KBM-7 (cell line): ENCODE measurements around the gene KCND1.

Source experiments
- DNase-seq: peaks from one replicate; pipeline ENCODE4 v3.0.0-alpha.2; 2015
- in situ Hi-C: fragments of 300-500 bp; cut with MboI; formaldehyde crosslinking; loops from 2 replicates; pipeline ENCODE4 v1.14.3; 2020; ENCODE audit warnings: low sequenced_read_pairs, low pct_unique_long_range_greater_than_20kb, mixed read lengths

The KCND1 gene

DNA sequence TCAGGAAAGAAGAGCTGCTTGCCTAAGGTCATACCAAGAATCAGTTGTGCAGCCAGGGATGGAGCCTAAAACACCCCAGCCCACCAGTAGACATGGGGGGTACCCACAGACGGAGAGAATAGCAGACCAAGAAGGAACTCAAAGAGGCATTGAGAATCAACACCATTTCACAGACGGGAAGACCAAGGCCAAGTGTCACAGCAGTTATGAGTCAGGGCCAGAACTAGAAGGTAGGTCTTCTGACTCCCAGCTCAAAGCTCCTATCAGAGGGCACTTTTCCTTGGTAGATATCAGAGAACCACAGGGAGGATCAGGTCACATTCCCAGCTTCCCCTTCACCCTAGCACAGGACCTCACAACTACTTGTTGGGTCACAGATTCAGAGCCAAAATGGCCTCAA, 28.7 kb downstream of the KCND1 start:
- in situ Hi-C loops = no loop called here
- no peak for DNase-seq

DNA sequence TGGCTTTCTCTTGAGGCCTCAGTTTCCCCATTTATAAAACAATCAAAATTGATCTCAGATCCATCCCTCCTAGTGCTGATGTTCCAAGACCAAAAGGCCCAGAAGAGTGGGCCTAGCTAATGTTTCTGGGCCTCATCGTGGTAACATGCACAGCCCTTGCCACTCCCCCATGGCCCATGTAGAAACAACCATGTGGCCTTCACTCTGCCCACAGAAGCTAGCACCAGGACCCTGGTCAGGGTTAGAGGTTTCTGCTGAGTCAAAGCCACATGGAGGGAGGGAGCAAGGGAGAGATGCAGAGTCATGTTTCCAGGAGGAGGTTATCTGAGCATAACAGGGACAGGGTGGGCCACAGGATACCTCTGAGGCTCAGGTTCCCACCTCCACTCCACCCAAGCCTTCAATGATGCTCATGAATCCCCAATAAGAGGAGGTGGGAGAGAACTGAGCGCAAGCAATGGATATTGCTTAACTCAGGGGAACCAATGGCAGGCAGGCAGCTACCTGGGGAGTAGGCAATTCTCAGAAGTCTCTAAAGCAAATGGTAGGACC, 31.2 kb downstream of the KCND1 start:
- no peak for DNase-seq
- in situ Hi-C loops = no loop called here

DNA sequence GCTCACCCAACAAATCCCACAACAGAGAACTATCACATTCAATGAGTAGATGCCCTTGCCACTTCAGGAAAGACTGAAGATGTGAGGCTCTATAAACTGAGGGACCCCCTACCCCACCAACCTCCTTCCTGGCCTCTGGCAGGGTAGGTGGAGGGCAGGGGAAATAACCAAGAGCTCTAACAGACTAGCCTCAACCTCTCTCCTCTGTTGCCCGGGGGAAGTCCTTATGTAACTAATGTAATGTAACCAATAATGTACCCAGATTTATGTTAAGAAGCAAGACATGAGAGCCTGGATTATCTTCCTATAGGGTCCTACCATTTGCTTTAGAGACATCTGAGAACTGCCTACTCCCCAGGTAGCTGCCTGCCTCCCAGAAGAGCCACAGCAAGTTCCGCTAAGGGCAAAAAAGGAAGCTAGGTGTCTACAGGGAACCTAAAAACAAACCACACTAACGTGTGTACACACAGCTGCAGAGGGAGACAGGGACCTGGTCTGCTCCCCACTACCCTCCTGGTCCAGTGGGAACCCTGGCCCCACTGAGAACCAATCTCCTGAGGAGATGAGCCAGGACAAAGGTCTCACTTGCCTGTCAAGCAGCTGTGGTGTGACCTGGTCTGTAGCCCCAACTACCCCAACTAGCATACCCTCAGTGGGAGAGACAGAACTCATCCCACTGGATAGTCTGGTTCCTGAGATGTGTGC, 32.0 kb downstream of the KCND1 start:
- in situ Hi-C loops = no loop called here
- DNase-seq = peak; percentile 55

DNA sequence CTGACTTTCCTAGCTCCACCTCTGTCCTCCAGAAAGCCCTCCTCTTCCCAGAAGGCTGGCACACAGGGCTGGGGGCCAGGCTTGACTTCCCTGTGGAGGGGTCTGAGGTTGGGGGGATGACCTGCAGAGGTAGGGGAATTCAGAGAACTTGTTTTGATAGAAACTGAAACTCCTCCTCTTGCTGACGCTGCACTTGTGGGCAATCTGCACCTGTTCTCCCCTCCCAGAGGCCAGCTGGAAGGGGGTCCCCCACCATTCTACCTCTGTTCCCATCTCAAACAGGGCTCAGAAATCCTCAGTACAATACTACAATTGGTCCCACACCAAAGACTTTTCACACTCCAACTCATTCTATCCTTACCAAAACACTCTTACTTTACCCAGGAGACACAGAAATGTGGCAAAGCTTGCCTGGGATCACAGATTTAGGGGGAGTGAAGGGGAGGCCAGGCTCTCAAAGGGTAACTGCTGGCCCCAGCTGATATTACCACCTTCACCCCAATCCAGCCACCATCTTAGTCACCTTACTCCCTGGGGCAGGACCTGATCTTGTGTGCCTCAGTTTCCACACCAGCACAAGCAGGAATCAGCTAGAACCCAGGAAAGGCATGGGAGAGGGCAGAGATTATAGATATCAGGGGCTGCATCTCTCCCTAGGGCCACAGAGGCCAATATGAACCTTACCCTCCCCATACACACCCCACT, 32.8 kb downstream of the KCND1 start:
- DNase-seq = no peak
- in situ Hi-C loops = no loop called here

DNA sequence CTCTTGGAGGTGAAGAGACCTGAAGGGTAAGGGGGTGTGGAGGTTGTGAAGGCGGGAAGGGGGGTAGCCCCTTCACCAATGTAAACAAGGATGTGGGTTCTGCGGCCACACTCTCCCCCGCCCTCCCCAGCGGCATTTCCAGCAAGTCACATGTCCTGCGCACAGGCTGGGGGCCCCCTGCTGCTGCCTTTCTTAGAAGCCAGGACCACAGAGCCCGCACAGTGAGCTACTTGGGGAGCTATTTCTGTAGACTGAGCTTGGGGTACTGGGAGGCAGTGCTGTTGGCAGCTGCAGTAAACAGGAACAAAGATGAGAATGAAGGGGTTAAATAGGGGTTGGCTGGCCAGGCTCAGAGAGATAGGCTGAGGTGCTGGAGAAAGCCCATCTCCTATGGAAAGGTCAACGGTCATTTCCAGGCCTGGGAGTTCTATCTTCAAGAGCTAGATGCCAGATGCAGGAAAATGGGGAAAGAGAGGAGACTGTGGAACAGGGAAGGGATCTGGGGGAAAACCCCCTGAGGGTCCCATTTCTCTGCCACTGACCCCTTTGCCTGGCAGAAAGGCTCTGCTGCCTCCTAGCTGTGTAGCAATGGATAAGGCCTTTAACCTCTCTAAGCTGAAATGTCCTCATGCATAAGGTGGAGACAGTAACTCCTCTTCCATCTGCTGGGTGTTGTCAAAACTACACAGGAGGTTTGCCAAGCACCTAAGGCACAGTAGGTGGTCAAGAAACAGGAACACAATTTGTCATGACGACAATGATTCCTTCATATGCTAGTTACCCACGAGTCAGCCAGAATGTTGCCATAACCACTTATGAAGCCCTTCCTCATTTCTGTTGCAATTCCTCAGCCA, 34.4 kb downstream of the KCND1 start:
- peak; percentile 98 for DNase-seq
- in situ Hi-C loops = no loop called here

DNA sequence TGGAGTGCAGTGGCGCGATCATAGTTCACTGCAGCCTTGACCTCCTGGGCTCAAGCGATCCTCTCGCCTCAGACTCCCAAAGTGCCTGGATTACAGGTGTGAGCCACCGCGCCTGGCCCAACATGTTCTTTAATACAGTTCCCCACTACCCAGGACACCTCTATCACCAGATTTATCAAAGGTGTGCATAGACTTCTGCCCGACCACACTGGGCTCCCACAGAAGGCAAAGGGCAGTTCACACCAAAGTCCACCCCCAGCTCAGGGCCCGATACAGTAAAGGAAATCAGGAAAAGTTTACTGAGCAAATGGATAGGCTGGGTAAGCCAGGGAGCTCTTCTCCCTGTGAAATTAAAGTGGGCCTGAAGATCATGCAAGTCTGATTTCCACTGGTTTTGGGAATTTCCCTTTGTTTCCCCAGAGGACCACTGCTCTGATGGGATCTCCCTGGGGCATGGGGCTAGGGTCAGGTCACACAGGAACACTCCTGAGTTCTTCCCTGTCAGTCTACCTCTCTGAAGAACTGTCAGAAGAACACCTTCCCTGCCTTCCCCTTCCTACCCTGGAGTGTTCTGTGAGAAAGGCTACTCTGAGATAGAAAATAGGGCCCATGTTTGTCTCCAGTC, 35.1 kb downstream of the KCND1 start:
- in situ Hi-C loops = no loop called here
- DNase-seq = no peak

DNA sequence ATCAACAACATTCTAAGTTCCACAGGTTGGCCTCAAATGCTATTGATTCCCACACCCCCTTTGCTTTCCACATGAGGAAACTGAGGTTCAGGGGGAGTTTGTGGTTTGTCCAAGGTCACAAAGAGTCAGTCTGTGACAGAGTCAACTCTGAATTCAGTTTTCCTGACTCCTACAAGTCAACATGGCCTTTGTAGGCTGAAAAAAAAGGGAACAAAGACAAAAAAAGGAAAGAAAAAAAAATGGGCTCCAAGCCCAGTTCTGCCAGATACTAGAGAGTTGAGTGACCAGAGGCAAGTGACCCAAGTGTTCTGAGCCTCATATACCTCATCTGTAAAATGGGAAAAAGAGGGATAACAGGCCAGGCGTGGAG, 36.4 kb downstream of the KCND1 start:
- no peak for DNase-seq
- in situ Hi-C loops = no loop called here

DNA sequence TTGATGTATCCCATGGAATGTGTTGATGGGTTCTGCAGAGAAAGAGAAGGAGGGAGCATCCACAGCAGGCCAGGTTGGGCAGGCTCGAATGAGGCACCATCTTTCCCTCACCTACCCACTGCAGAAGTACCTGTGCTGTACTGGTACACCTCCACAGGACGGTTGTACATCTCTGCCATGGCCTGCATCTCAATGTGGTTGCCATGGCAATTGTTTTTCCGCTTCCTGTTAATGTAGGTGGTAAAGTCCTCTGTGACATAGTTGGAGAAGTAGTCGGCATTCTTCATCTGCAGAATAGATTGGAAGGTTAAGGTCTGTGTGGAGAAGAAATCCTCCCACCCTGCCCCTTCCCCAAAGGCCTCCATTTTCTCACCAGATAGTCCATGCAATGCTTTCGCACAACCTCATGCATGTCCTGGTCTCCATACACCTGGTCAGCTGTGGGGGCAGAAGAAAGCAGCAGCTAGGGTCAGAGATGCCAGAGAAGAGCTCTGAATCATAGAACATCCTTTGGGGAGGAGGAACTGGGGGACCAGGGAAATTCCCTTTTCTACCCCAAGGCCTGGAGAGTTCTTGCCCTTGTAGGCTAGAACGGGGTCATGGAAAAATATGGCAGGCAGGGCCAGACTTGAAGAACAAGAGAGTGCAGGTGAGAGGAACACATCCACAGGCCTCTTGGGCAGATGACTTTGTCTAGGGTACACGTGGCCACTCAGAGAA, 36.9 kb downstream of the KCND1 start:
- DNase-seq = no peak
- in situ Hi-C loops = no loop called here

DNA sequence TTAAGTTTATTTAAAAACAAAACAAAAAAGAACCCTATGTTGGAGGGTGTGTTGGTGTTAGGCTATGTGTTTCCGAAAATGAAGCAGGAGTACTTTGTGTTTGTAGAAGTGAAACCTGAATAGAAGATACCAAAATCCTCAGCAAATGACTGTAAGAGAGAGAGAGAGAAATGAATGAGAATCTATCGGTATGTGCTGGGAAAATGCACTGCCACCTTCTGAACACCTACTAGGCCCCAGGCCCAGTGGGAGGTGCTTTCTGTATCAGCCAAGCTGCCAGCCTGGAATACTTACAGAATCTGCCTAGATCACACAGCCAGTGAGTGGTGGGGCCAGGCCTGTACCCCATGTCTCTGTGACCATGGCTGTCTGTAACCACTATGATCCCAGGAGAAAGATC, 37.9 kb downstream of the KCND1 start:
- in situ Hi-C loops = no loop called here
- no peak for DNase-seq

DNA sequence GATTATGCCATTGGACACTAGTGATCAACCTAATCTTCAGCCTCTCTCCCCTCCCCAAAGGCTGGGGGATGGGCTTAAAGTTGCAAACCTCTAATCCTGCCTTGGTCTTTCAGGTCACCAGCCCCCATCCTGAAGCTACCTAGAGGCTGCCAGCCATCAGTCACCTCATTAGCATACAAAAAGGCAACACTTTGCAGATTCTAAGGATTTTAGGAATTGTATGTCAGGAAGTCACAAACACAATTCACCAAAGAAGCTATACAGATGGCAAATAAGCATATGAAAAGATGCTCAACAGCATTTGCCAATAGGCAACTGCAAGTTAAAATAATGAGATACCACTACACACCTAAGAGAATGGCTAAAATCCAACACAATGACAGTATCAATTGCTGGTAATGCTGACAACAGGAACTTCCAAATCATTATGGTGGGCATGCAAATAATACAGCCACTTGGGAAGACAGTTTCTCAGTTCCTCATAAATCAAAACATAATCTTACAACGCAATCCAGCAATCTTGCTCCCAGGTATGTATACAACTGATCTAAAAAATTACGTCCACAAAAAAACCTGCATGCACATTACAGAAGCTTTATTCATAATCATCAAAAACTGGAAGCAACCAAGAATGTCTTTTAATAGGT, 43.8 kb downstream of the KCND1 start:
- in situ Hi-C loops = no loop called here
- no peak for DNase-seq

DNA sequence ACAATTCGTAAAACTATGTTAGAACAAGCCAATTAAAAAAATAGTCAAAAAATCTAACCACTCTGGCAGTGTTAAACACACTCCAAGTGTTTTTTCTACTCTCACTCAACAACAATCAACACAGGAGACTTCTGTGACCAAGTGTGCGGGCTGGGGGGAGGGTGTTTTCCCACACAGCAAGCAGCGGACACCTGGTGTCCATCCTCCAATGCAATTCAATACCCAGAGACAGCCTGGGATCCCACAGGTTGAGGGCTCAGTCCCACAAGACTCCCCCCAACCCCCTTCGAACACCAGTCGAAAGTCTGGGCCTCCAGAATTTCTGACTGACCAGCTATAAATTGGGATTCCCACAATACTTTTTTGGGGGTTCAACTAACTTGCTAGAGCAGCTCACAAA, 44.5 kb downstream of the KCND1 start:
- DNase-seq = no peak
- in situ Hi-C loops = no loop called here

DNA sequence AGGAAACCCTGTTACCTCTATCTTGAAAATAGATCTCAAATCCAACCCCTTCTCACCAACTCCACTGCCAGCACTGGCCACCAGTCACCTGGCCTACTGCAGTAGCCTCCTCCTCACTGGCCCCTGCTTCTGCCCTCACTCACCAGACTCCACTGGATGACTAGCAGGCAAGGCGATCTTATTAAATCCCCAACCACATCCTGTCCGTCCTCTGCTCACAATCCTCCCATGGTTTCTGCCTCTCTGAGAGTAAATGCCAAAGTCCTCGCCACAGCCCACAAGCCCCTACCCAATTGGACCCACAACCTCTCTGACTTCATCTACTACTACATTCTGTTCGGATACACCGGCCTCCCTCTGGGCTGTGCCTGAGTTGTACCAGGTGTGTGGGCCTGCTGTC, 47.4 kb downstream of the KCND1 start:
- in situ Hi-C loops = no loop called here
- DNase-seq = no peak

DNA sequence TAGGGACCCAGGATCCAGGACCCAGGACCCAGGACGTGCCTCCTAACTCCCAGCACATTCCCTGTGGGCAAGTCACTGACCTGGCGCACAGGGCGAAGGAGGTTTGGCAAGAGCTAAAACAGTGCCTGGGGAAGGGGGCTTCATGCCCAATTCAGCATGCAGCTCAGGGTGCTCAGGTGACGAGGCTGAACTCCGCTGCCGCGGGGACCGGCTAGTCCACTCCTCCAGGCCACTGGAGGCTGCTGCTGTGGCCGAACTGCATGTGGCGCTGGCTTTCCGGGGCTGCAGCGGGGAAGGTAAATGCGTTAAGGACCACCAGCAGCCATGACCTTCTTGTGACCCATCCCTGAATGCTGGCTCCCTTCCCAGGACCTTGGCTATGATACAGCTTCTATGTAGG, 47.9 kb downstream of the KCND1 start:
- in situ Hi-C loops = no loop called here
- no peak for DNase-seq

DNA sequence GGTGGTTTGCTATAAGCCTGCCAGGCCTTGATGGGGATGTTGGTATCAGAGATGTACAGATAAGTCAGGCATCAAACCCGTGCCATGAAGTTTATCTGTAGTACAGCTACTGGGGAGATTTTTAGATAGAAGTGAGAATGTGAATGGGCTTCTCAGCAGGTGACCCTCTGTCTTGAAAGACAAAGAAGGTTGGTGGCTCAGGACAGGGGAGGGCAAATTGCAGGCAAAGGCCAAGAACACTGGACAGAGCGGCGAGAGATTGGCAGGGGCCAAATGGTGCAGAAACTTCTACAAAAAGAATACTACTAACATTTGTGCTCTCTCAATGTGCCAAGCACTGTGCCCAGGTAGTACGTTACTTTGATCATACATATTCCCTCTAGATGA, 50.9 kb downstream of the KCND1 start:
- in situ Hi-C loops = no loop called here
- no peak for DNase-seq

DNA sequence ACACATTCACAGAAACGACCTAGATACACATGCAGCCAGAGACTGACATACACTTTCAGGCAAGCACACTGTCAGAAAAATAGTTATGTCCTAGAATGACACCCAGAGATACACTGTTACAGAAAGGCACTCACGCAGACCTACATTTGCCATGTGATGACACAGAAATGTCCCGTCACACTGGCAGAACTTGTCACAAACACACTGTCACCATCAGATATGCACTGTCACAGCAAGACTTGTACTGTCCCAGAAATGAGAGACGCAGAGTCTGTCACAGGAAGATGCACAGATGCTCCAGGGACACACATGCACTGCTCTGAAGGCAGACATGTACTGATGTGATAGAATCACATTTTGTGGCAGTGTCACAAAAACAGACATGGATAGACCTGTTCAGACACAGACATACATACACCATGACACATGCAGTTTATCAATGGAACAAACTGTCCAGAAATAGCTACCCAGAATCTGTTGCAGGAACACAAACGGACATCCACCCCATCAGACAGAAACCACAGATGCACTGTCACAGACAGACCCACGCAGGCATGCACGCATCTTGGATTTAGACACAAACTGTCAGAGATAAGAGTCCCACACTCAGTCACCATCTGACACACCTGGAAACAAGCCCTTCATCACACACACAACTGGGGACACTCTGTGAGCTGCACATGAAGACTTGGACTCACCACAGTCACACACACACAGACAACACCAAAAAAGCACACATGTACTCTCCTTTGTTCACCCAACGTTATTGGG, 51.5 kb downstream of the KCND1 start:
- in situ Hi-C loops = no loop called here
- DNase-seq = peak; percentile 57

DNA sequence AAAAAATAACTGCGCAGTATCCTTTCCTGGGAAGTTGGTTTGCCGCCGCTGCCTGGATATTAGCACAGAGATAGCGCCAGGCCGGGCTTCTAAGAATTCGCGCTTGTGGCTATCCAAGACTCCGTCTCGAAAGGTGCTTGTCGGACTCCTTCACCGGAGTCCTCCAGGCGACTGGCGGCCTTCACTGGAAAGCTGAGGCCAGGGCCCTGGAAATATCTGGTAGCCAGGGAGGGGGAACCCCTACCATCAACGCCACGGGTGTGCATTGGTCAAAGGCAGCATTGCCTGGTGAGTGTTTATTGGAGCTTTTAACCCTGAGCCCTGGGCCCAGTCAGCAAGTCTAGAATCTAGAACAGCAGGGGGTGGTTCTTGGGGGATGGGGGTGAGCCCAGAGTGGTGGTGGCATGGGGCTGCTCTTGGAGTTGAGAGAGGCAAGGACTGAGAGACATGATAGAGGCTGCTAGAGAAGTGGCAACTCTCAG, 52.2 kb downstream of the KCND1 start:
- in situ Hi-C loops = no loop called here
- DNase-seq = no peak

DNA sequence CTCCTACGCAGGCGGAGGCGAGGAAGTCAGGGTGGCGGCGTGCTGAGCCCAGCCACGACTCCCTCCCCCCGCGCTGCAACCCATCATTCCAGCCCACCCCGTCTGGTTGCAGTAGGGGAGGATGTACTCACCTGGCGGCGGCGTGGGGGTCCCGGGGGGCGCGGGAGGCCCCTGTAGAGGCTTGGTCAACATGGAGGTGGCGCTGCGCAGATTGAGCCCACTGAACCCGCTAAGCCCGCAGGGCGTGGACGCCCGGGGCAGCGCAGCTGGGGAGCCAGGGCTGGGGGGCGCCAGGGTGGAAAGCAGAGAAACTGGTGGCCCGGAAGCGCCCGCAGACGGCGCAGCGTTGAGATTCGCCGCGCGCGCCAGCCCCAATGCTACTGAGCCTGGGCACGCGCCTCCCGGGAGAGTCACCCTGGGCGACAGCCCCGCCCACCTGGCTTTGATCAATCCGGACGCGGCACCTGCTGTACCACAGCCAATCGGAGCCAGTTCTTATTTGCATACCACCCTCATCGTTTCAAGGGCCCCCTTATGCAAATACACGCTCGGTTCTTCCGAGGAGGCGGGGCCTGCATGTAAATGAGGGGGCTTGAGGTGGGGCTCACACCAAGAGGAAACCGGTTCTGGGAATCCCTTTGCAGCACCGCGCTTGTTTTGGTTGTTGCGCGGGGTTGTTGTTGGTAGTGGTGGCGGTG, 52.9 kb downstream of the KCND1 start, which contains the start of gene PIM2:
PIM2 (minus strand) TSS at position 382 of the 698 bp plus-strand sequence; CDS start at position 192, 190 bp downstream.
- peak; percentile 98 for DNase-seq
- in situ Hi-C loops = no loop called here
